CD14-positive monocyte (primary cell): ENCODE results near the gene NFXL1. TPM values are rescaled to one million over a fixed set of nuclear protein-coding genes. Genes with fewer than 3 reads are reported as not detected.

Experiments used
- DNase-seq, 3 donors: peaks; one replicate each; pipeline ENCODE4 v3.0.0-alpha.2; 2011 to 2022
- H2AFZ ChIP-seq: 2 replicates; pipeline ENCODE4 v1.6.0; 2012; ENCODE audit warnings: mild to moderate bottlenecking, low read depth, low read length, inconsistent platforms; ENCODE audit not compliant: insufficient read depth, poor library complexity, severe bottlenecking
- H3K27ac ChIP-seq, 2 donors: 1 replicate in 1 of 2; 2 replicates in 1 of 2; pipeline ENCODE4 v1.5.1; 2012 to 2013; ENCODE audit warnings: low read length in 2 of 2, control low read depth in 1 of 2, inconsistent platforms in 1 of 2, low read depth in 1 of 2, mild to moderate bottlenecking in 1 of 2
- H3K27me3 ChIP-seq, 2 donors: one replicate each; pipeline versions ENCODE4 v1.6.0 to v1.6.1; 2011 to 2013; ENCODE audit warnings: low read length in 2 of 2; ENCODE audit not compliant: control insufficient read depth in 2 of 2, insufficient read depth in 2 of 2
- H3K36me3 ChIP-seq, 2 donors: replicated peaks in 1 of 2; 1 replicate in 1 of 2; 2 replicates in 1 of 2; pipeline versions ENCODE4 v1.5.1 to v1.6.1; 2012 to 2013; ENCODE audit warnings: low read length in 2 of 2, control low read depth in 1 of 2, inconsistent platforms in 1 of 2, mild to moderate bottlenecking in 1 of 2; ENCODE audit not compliant: insufficient read depth in 2 of 2, control insufficient read depth in 1 of 2
- H3K4me1 ChIP-seq, 2 donors: 1 replicate in 1 of 2; 2 replicates in 1 of 2; pipeline versions ENCODE4 v1.5.1 to v1.6.1; 2012 to 2013; ENCODE audit warnings: low read length in 2 of 2, control low read depth in 1 of 2, inconsistent platforms in 1 of 2, mild to moderate bottlenecking in 1 of 2, moderate library complexity in 1 of 2; ENCODE audit not compliant: insufficient read depth in 2 of 2, control insufficient read depth in 1 of 2
- H3K4me2 ChIP-seq: replicated peaks from 2 replicates; pipeline ENCODE3; 2012; ENCODE audit warnings: low read length, moderate library complexity, mild to moderate bottlenecking; ENCODE audit not compliant: poor library complexity, severe bottlenecking; ENCODE audit errors: extremely low read depth
- H3K4me3 ChIP-seq, 3 experiments: fragments of 200-600 bp in 1 of 3; sonication (generic) in 1 of 3; replicated peaks in 1 of 3; 1 replicate in 2 of 3; 2 replicates in 1 of 3; pipeline ENCODE4 v1.5.1; 2011 to 2013; ENCODE audit warnings: low read length in 3 of 3, mild to moderate bottlenecking in 3 of 3, control low read depth in 2 of 3, low read depth in 2 of 3, inconsistent platforms in 1 of 3, moderate library complexity in 1 of 3
- H3K79me2 ChIP-seq: 2 replicates; pipeline ENCODE4 v1.6.0; 2012; ENCODE audit warnings: mild to moderate bottlenecking, control low read depth, inconsistent platforms, low read length, moderate library complexity; ENCODE audit not compliant: insufficient read depth
- H3K9ac ChIP-seq: 2 replicates; pipeline ENCODE4 v1.6.0; 2017; ENCODE audit warnings: low read length, mild to moderate bottlenecking; ENCODE audit not compliant: insufficient read depth, poor library complexity, severe bottlenecking
- H3K9me3 ChIP-seq, 2 donors: replicated peaks in 1 of 2; 1 replicate in 1 of 2; 2 replicates in 1 of 2; pipeline versions ENCODE4 v1.5.1 to v1.6.1; 2012 to 2013; ENCODE audit warnings: low read length in 2 of 2, control low read depth in 1 of 2; ENCODE audit not compliant: control insufficient read depth in 1 of 2, insufficient read depth in 1 of 2
- H4K20me1 ChIP-seq: 2 replicates; pipeline ENCODE4 v1.6.0; 2012; ENCODE audit warnings: mild to moderate bottlenecking, low read length, control low read depth, moderate library complexity; ENCODE audit not compliant: insufficient read depth
- H3K27ac Mint-ChIP-seq, 7 donors: one replicate each; pipeline ENCODE4 v1.8.0; 2020; ENCODE audit warnings: mild to moderate bottlenecking in 7 of 7, mixed read lengths in 7 of 7, moderate library complexity in 6 of 7, inconsistent platforms in 2 of 7
- H3K27me3 Mint-ChIP-seq, 3 donors: one replicate each; pipeline ENCODE4 v1.8.0; 2021 to 2022; ENCODE audit warnings: low read depth in 3 of 3, mild to moderate bottlenecking in 3 of 3, mixed read lengths in 3 of 3, moderate library complexity in 3 of 3, inconsistent platforms in 1 of 3
- H3K36me3 Mint-ChIP-seq, 2 donors: one replicate each; pipeline ENCODE4 v1.8.0; 2020; ENCODE audit warnings: mixed read lengths in 2 of 2, inconsistent platforms in 1 of 2, mild to moderate bottlenecking in 1 of 2
- H3K4me1 Mint-ChIP-seq: one replicate; pipeline ENCODE4 v1.8.0; 2020; ENCODE audit warnings: mild to moderate bottlenecking, mixed read lengths
- H3K4me3 Mint-ChIP-seq, 2 donors: one replicate each; pipeline ENCODE4 v1.8.0; 2020; ENCODE audit warnings: mild to moderate bottlenecking in 2 of 2, mixed read lengths in 2 of 2, moderate library complexity in 1 of 2
- H3K9me3 Mint-ChIP-seq, 7 donors: one replicate each; pipeline ENCODE4 v1.8.0; 2020 to 2022; ENCODE audit warnings: mixed read lengths in 7 of 7, mild to moderate bottlenecking in 6 of 7, moderate library complexity in 6 of 7, inconsistent platforms in 2 of 7
- WGBS: methylation state at CpG from one replicate; pipeline ENCODE4 v1.1.5; 2013; ENCODE audit warnings: missing lambda C conversion rate; ENCODE audit not compliant: insufficient coverage; 5-methylcytosine and 5-hydroxymethylcytosine counted together
- intact Hi-C, 2 donors: fragments of 100-400 bp; cut with micrococcal nuclease; formaldehyde crosslinking; loops; one replicate each; pipeline versions ENCODE4 v1.15.0 to v1.15.1; 2023
- polyA plus RNA-seq, 3 donors: library from polyadenylated mRNA; depleted of rRNA in 1 of 3; unstranded in 2 of 3; stranded (reverse) in 1 of 3; fragments of 300-500 nt in 2 of 3; fragments of >200 nt in 1 of 3; fragmentation: Illumina TruSeq in 2 of 3; gene quantifications; 1 replicate in 2 of 3; 2 replicates in 1 of 3; pipeline ENCODE4 v1.2.3, GENCODE V29; 2012 to 2021
- TF ChIP-seq, protein P1 (sequence below): fragments of 200-600 bp; IDR thresholded peaks from one replicate; pipeline ENCODE4 v1.8.0; 2022; ENCODE audit warnings: antibody characterized with exemption, mild to moderate bottlenecking

Gene NFXL1
- polyA plus RNA-seq, 3 donors: 3.6 to 26.2 (median 10.6) TPM

DNA sequence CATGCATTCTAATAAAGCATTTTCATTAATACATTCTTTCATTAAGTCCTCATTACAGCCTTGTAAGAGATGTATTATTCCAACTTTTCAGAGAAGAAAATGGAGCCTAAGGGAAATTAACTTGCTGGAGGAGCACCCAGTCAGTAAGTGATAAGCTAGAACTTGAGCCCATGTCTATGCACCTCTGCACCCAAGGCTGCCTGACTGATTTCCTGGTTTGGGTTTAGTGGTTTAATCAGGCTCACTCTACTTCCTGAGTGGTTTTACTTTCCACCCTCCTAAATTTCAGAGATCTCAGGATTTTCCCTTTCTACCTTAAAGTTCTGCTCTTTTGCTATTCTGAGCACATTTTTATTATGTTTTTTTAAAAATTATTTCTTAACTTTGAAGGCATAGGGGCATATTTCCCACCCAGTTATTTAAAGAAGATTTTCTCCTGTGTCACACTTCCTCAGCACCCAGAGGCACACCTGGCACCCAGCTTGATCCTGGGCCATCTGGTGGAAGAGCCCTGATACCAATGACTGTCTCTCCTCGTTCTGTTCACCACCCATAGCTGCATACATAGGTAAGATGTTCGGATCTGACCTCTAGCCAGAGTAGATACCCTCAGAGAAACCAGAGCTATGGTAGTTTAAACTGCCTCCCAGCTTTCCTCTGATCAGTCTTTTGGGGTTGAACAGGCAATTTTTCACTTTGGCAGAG is 86.9 kb downstream of the NFXL1 start:
- Mint-ChIP-seq H3K27me3 (peaks cover 0 to 4% (median 0%) of the 10 kb centered on the region in 3 donors), H3K36me3 (no peaks in the 10 kb centered on the region), H3K9me3 (peaks cover 0 to 3% (median 0%) of the 10 kb centered on the region in 7 donors), H3K27ac (no peak overlapping the region), H3K4me1 (peaks cover 2% of the 10 kb centered on the region), H3K4me3 (no peak overlapping the region)
- no peak for DNase-seq
- H4K20me1 ChIP-seq: no peaks in the 10 kb centered on the region
- no peak overlapping the region for H3K4me2 ChIP-seq
- H3K36me3 ChIP-seq: no peaks in the 10 kb centered on the region
- no peaks in the 10 kb centered on the region for H3K9me3 ChIP-seq
- H3K4me1 ChIP-seq: no peaks in the 10 kb centered on the region
- WGBS: no CpG with 5 or more reads among the region's 2 CpGs
- H2AFZ ChIP-seq: no peak overlapping the region
- TF ChIP-seq, protein P1, sequence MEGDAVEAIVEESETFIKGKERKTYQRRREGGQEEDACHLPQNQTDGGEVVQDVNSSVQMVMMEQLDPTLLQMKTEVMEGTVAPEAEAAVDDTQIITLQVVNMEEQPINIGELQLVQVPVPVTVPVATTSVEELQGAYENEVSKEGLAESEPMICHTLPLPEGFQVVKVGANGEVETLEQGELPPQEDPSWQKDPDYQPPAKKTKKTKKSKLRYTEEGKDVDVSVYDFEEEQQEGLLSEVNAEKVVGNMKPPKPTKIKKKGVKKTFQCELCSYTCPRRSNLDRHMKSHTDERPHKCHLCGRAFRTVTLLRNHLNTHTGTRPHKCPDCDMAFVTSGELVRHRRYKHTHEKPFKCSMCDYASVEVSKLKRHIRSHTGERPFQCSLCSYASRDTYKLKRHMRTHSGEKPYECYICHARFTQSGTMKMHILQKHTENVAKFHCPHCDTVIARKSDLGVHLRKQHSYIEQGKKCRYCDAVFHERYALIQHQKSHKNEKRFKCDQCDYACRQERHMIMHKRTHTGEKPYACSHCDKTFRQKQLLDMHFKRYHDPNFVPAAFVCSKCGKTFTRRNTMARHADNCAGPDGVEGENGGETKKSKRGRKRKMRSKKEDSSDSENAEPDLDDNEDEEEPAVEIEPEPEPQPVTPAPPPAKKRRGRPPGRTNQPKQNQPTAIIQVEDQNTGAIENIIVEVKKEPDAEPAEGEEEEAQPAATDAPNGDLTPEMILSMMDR: no peak
- no peak overlapping the region for H3K9ac ChIP-seq
- no peak overlapping the region for H3K27ac ChIP-seq
- H3K79me2 ChIP-seq: no peaks in the 10 kb centered on the region
- no peaks in the 10 kb centered on the region for H3K27me3 ChIP-seq
- no peak overlapping the region for H3K4me3 ChIP-seq
- intact Hi-C loops: no loop called here

DNA sequence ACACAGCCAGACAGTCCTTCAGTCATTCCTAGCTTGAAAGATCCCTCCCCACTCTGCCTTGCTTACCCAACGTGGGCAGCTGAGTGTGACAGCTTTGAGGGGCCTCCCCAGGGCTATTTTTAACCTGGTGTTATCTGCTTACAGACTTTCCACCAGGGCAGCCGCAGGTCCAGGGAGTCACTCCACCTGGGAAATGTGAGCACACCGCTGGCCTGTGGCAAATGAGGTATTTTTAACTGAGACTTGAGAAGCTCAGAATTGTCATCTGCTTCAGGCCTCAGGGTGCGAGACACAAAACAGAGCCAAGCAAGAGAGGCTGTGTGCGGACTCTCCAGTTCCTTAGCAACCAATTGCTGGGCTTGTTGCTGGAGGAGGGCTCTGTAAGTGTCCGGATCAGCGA is 89.5 kb downstream of the NFXL1 start:
- intact Hi-C loops: no loop called here

More for the DNA sequence above, 89.5 kb downstream of the NFXL1 start:
- DNase-seq: no peak
- Mint-ChIP-seq H3K4me1 (peaks cover 9% of the 10 kb centered on the region), H3K9me3 (peaks cover 0 to 2% (median 0%) of the 10 kb centered on the region in 7 donors), H3K36me3 (no peaks in the 10 kb centered on the region), H3K27me3 (peaks cover 0 to 2% (median 2%) of the 10 kb centered on the region in 3 donors), H3K27ac (no peak overlapping the region), H3K4me3 (no peak overlapping the region)
- TF ChIP-seq, protein P1: no peak
- H3K4me2 ChIP-seq: no peak overlapping the region
- no peaks in the 10 kb centered on the region for H3K9me3 ChIP-seq
- H2AFZ ChIP-seq: no peak overlapping the region
- WGBS: 91% methylated on average over 4 of the region's 7 CpGs
- no peaks in the 10 kb centered on the region for H3K27me3 ChIP-seq
- peaks cover 3% of the 10 kb centered on the region in 2 donors for H3K4me1 ChIP-seq
- H3K9ac ChIP-seq: no peak overlapping the region
- no peaks in the 10 kb centered on the region for H3K79me2 ChIP-seq
- no peak overlapping the region for H3K27ac ChIP-seq
- no peaks in the 10 kb centered on the region for H3K36me3 ChIP-seq
- no peak overlapping the region for H3K4me3 ChIP-seq
- no peaks in the 10 kb centered on the region for H4K20me1 ChIP-seq
